Measurements from ENCODE around the gene PRTG.
"Not testable (repeated sequence)": the region's sequence is repeated elsewhere in the genome, so short reads cannot be mapped to it uniquely, and the experiment has no call there.

PRTG gene

GRCh38 chr15:55700876-55701275 is 42.1 kb downstream of the PRTG start:
- DNase-seq = no peak

- no peak for DNase-seq
Observed at GRCh38 chr15:55698653-55699052, 44.3 kb downstream of the PRTG start.

- DNase-seq = no peak
Observed at GRCh38 chr15:55696221-55696620, 46.7 kb downstream of the PRTG start.

GRCh38 chr15:55695432-55695831 is 47.5 kb downstream of the PRTG start:
- DNase-seq = peak; percentile 46

- no peak for DNase-seq
Observed at GRCh38 chr15:55694652-55695150, 48.3 kb downstream of the PRTG start.

GRCh38 chr15:55693116-55693515 is 49.8 kb downstream of the PRTG start:
- not testable (repeated sequence) for DNase-seq

GRCh38 chr15:55687792-55688191 is 55.2 kb downstream of the PRTG start:
- DNase-seq = no peak

GRCh38 chr15:55685286-55685685 is 57.7 kb downstream of the PRTG start:
- DNase-seq = no peak

GRCh38 chr15:55683376-55683775 is 59.6 kb downstream of the PRTG start:
- DNase-seq = no peak

- no peak for DNase-seq
Observed at GRCh38 chr15:55681631-55682030, 61.3 kb downstream of the PRTG start.

- DNase-seq = no peak
Observed at GRCh38 chr15:55676507-55676906, 66.4 kb downstream of the PRTG start.

- no peak for DNase-seq
Observed at GRCh38 chr15:55673287-55673686, 69.7 kb downstream of the PRTG start.

GRCh38 chr15:55669270-55669669 is 73.7 kb downstream of the PRTG start:
- no peak for DNase-seq

GRCh38 chr15:55665605-55666227 is 77.2 kb downstream of the PRTG start:
- no peak for DNase-seq

GRCh38 chr15:55661428-55661827 is 81.5 kb downstream of the PRTG start:
- DNase-seq = peak; percentile 8

GRCh38 chr15:55660153-55660552 is 82.8 kb downstream of the PRTG start:
- DNase-seq = no peak

- DNase-seq = no peak
Observed at GRCh38 chr15:55659481-55659880, 83.5 kb downstream of the PRTG start.

GRCh38 chr15:55658886-55659285 is 84.1 kb downstream of the PRTG start:
- no peak for DNase-seq

- DNase-seq = no peak
Observed at GRCh38 chr15:55654561-55655031, 88.4 kb downstream of the PRTG start.

- no peak for DNase-seq
Observed at GRCh38 chr15:55652909-55653495, 90.0 kb downstream of the PRTG start.

GRCh38 chr15:55652359-55652758 is 90.6 kb downstream of the PRTG start:
- DNase-seq = no peak

GRCh38 chr15:55649058-55649423 is 93.9 kb downstream of the PRTG start:
- peak; percentile 77 for DNase-seq

- DNase-seq = no peak
Observed at GRCh38 chr15:55638764-55639163, 104.2 kb downstream of the PRTG start.

- no peak for DNase-seq
Observed at GRCh38 chr15:55637086-55637485, 105.9 kb downstream of the PRTG start.

- DNase-seq = no peak
Observed at GRCh38 chr15:55633731-55634130, 109.2 kb downstream of the PRTG start.

Measured in fibroblast of skin of back (primary cell).